HEK293 (cell line): ENCODE results near the gene DCAF7.

Source experiments
- CTCF ChIA-PET: fragments of 350-600 bp; formaldehyde crosslinking; extraction: SDS; loops from one replicate; lab custom pipeline; 2021; ENCODE audit warnings: antibody characterized with exemption; lab: Yijun Ruan, JAX
- POLR2A ChIA-PET: fragments of 300-600 bp; formaldehyde crosslinking; extraction: SDS; loops from one replicate; lab custom pipeline; 2020; ENCODE audit warnings: antibody characterized with exemption, inconsistent platforms; lab: Yijun Ruan, JAX
- H3K27ac ChIP-seq: fragments of 200-500 bp; sonication (Bioruptor generic); 2 replicates; pipeline ENCODE4 v1.5.1; 2014; ENCODE audit warnings: low read depth, low read length, control low read depth, inconsistent platforms; ENCODE audit errors: extremely low read depth
- H3K36me3 ChIP-seq, 2 experiments: fragments of 200-500 bp in 1 of 2; sonication (Bioruptor generic) in 1 of 2; 1 replicate in 1 of 2; 2 replicates in 1 of 2; pipeline ENCODE4 v1.5.1; 2014 to 2017; ENCODE audit warnings: inconsistent platforms in 2 of 2, low read length in 2 of 2; ENCODE audit not compliant: control insufficient read depth in 2 of 2, insufficient read depth in 1 of 2
- H3K4me1 ChIP-seq: fragments of 200-500 bp; sonication (Bioruptor generic); 2 replicates; pipeline ENCODE4 v1.5.1; 2014; ENCODE audit warnings: mild to moderate bottlenecking, low read length, inconsistent platforms; ENCODE audit not compliant: control insufficient read depth, insufficient read depth
- H3K4me3 ChIP-seq: 2 replicates; pipeline ENCODE4 v1.5.1; 2011; ENCODE audit warnings: low read depth, mild to moderate bottlenecking, control low read depth, low read length, moderate library complexity
- H3K9me3 ChIP-seq: fragments of 200-500 bp; sonication (Bioruptor generic); 2 replicates; pipeline ENCODE4 v1.5.1; 2014; ENCODE audit warnings: low read depth, low read length, inconsistent platforms; ENCODE audit not compliant: control insufficient read depth, insufficient read depth
- KLF1 ChIP-seq: fragments of 450-650 bp; formaldehyde crosslinking; IDR thresholded peaks from 2 replicates; pipeline ENCODE4 v1.5.1; 2016; ENCODE audit warnings: missing biosample characterization, missing genetic modification characterization
- KLF7 ChIP-seq: fragments of 450-650 bp; formaldehyde crosslinking; IDR thresholded peaks from 2 replicates; pipeline ENCODE4 v1.5.1; 2016; ENCODE audit warnings: missing biosample characterization, missing genetic modification characterization, borderline replicate concordance
- PRDM1 ChIP-seq: fragments of 450-650 bp; formaldehyde crosslinking; IDR thresholded peaks from 2 replicates; pipeline ENCODE4; 2016; ENCODE audit warnings: missing biosample characterization, missing genetic modification characterization
- TCF7L2 ChIP-seq: IDR thresholded peaks from 2 replicates; pipeline ENCODE4 v1.6.1; 2011; ENCODE audit warnings: low read depth, mild to moderate bottlenecking, inconsistent platforms, low read length, moderate library complexity, borderline replicate concordance
- ZBTB17 ChIP-seq: fragments of 450-650 bp; formaldehyde crosslinking; IDR thresholded peaks from 2 replicates; pipeline ENCODE4 v1.5.1; 2016; ENCODE audit warnings: missing biosample characterization, missing genetic modification characterization
- ZFHX2 ChIP-seq: fragments of 450-650 bp; formaldehyde crosslinking; conservative IDR thresholded peaks from 2 replicates; pipeline ENCODE4 v1.5.1; 2016; ENCODE audit warnings: missing biosample characterization, missing genetic modification characterization
- ZFP3 ChIP-seq: fragments of 450-650 bp; formaldehyde crosslinking; IDR thresholded peaks from 2 replicates; pipeline ENCODE4 v1.5.1; 2016; ENCODE audit warnings: low read depth, missing biosample characterization, missing genetic modification characterization
- ZFP37 ChIP-seq: fragments of 450-650 bp; formaldehyde crosslinking; IDR thresholded peaks from 2 replicates; pipeline ENCODE4 v1.5.1; 2016; ENCODE audit warnings: missing biosample characterization, missing genetic modification characterization
- ZFP41 ChIP-seq: fragments of 450-650 bp; formaldehyde crosslinking; IDR thresholded peaks from 2 replicates; pipeline ENCODE4 v1.5.1; 2016; ENCODE audit warnings: missing biosample characterization, missing genetic modification characterization, borderline replicate concordance
- ZNF121 ChIP-seq: fragments of 450-650 bp; formaldehyde crosslinking; IDR thresholded peaks from 2 replicates; pipeline ENCODE4 v1.5.1; 2016; ENCODE audit warnings: missing biosample characterization, missing genetic modification characterization
- ZNF140 ChIP-seq: fragments of 450-650 bp; formaldehyde crosslinking; IDR thresholded peaks from 2 replicates; pipeline ENCODE4 v1.5.1; 2016; ENCODE audit warnings: missing biosample characterization, missing genetic modification characterization
- ZNF280D ChIP-seq: fragments of 450-650 bp; formaldehyde crosslinking; IDR thresholded peaks from 2 replicates; pipeline ENCODE4 v1.5.1; 2016; ENCODE audit warnings: missing biosample characterization, missing genetic modification characterization
- ZNF37A ChIP-seq: fragments of 450-650 bp; IDR thresholded peaks from 2 replicates; pipeline ENCODE4 v1.5.1; 2018; ENCODE audit warnings: missing biosample characterization, missing genetic modification characterization
- ZNF423 ChIP-seq: fragments of 450-650 bp; formaldehyde crosslinking; IDR thresholded peaks from 2 replicates; pipeline ENCODE4 v1.5.1; 2016; ENCODE audit warnings: missing biosample characterization, missing genetic modification characterization
- ZNF449 ChIP-seq: fragments of 450-650 bp; formaldehyde crosslinking; IDR thresholded peaks from 2 replicates; pipeline ENCODE4 v1.5.1; 2017; ENCODE audit warnings: missing biosample characterization, mild to moderate bottlenecking, missing genetic modification characterization, moderate library complexity
- ZNF645 ChIP-seq: fragments of 450-650 bp; formaldehyde crosslinking; IDR thresholded peaks from 2 replicates; pipeline ENCODE4; 2016; ENCODE audit warnings: missing biosample characterization, missing genetic modification characterization
- ZNF768 ChIP-seq: fragments of 450-650 bp; formaldehyde crosslinking; IDR thresholded peaks from 2 replicates; pipeline ENCODE4 v1.5.1; 2018; ENCODE audit warnings: missing biosample characterization, mild to moderate bottlenecking, missing genetic modification characterization
- ZNF776 ChIP-seq: fragments of 450-650 bp; formaldehyde crosslinking; IDR thresholded peaks from 2 replicates; pipeline ENCODE4 v1.5.0; 2017; ENCODE audit warnings: missing biosample characterization, missing genetic modification characterization, borderline replicate concordance
- ZNF792 ChIP-seq: fragments of 450-650 bp; formaldehyde crosslinking; IDR thresholded peaks from 2 replicates; pipeline ENCODE4 v1.5.1; 2016; ENCODE audit warnings: missing biosample characterization, missing genetic modification characterization

The DCAF7 gene

GRCh38 chr17:63592797-63593196 is 42.5 kb downstream of the DCAF7 start:
- CTCF ChIA-PET, result interaction anchor here (0.7 to 2.0 kb wide), 5 partner anchors 15 to 114 kb away, joined by 3 to 7 read pairs (median 4); no protein-coding TSS in a partner anchor
- H3K4me1 ChIP-seq, result no peaks in the 10 kb centered on the region
- H3K4me3 ChIP-seq, result no peak overlapping the region
- TF ChIP-seq ZNF776 (tag by site-specific recombination) (no peak), ZNF280D (no peak), ZNF792 (no peak), PRDM1 (tag by site-specific recombination) (0 out of 2 replicates have a peak, but pooled peaks have one; percentile 31), ZFP41 (tag by site-specific recombination) (no peak), KLF1 (no peak), ZNF449 (tag by site-specific recombination) (no peak)
- TF ChIP-seq, all 188 proteins: peak for 1
- POLR2A ChIA-PET, result interaction anchor here (0.6 kb wide), 1 partner anchor 24 kb away, joined by 5 read pairs; no protein-coding TSS in a partner anchor
- peaks cover 36 to 60% of the 10 kb centered on the region in 2 experiments for H3K36me3 ChIP-seq
- no peaks in the 10 kb centered on the region for H3K9me3 ChIP-seq
- H3K27ac ChIP-seq, result no peak overlapping the region

- CTCF ChIA-PET, result interaction anchor here (1.5 to 2.7 kb wide), 2 partner anchors 17 to 170 kb away, joined by 4 to 9 read pairs; no protein-coding TSS in a partner anchor
- no peaks in the 10 kb centered on the region for H3K4me1 ChIP-seq
- TF ChIP-seq ZNF37A (no peak), ZNF645 (tag by site-specific recombination) (no peak), ZFP37 (tag by site-specific recombination) (no peak), ZNF768 (no peak), ZFP3 (peak; percentile 81)
- H3K27ac ChIP-seq, result no peak overlapping the region
- peaks cover 21 to 40% of the 10 kb centered on the region in 2 experiments for H3K36me3 ChIP-seq
- no peaks in the 10 kb centered on the region for H3K9me3 ChIP-seq
- H3K4me3 ChIP-seq, result no peak overlapping the region
- POLR2A ChIA-PET, result interaction anchor here (0.6 kb wide), 1 partner anchor 623 kb away, joined by 10 read pairs; no protein-coding TSS in a partner anchor
These were observed 44.9 kb downstream of the DCAF7 start for GRCh38 chr17:63595132-63595531.

- TF ChIP-seq ZNF423 (tag by site-specific recombination) (no peak), ZBTB17 (no peak), ZFHX2 (tag by site-specific recombination) (no peak), KLF7 (tag by site-specific recombination) (no peak), TCF7L2 (no peak), ZNF121 (tag by site-specific recombination) (peak; percentile 83; the same call in 1 of the 2 replicates), ZNF140 (tag by site-specific recombination) (no peak)
- Histone ChIP-seq H3K4me3 (no peak overlapping the region), H3K36me3 (peaks cover 4 to 21% of the 10 kb centered on the region in 2 experiments), H3K4me1 (no peaks in the 10 kb centered on the region), H3K9me3 (no peaks in the 10 kb centered on the region), H3K27ac (no peak overlapping the region)
- ChIA-PET CTCF (interaction anchor here (0.6 to 2.7 kb wide), 5 partner anchors 15 to 172 kb away, joined by 3 to 9 read pairs (median 4); no protein-coding TSS in a partner anchor), POLR2A (interaction anchor here (0.9 to 1.4 kb wide), 3 partner anchors 25 to 172 kb away, joined by 3 to 6 read pairs (median 5); partner anchors contain the start of genes DCAF7 and MAP3K3)
These were observed 46.7 kb downstream of the DCAF7 start for GRCh38 chr17:63596856-63597586.
